Activated CD4-positive, alpha-beta T cell treated with anti-CD3 and anti-CD28 coated beads, Interleukin-10, Interleukin-2, amounts not matched to agents 100 ng/mL and 50 ng/mL, durations not matched to agents 16 hours and 8 hours (primary cell): ENCODE measurements around the gene BDH1.
"Not testable (repeated sequence)": the region's sequence is repeated elsewhere in the genome, so short reads cannot be mapped to it uniquely, and the experiment has no call there.

Source experiments
- DNase-seq: peaks from one replicate; pipeline ENCODE4 v3.0.0-alpha.2; 2020

Gene BDH1

GRCh38 chr3:197484204-197484901 is 71.4 kb downstream of the BDH1 start:
- no peak for DNase-seq

GRCh38 chr3:197482001-197482400 is 73.8 kb downstream of the BDH1 start:
- DNase-seq, result no peak

GRCh38 chr3:197480320-197480719 is 75.4 kb downstream of the BDH1 start:
- DNase-seq, result no peak

GRCh38 chr3:197478746-197479668 is 76.8 kb downstream of the BDH1 start:
- no peak for DNase-seq

GRCh38 chr3:197477816-197478215 is 78.0 kb downstream of the BDH1 start:
- DNase-seq, result not testable (repeated sequence)

GRCh38 chr3:197475997-197476525 is 79.7 kb downstream of the BDH1 start:
- no peak for DNase-seq

- no peak for DNase-seq
Measured at GRCh38 chr3:197475514-197475913, 80.3 kb downstream of the BDH1 start.

- DNase-seq, result no peak
Measured at GRCh38 chr3:197472151-197472550, 83.6 kb downstream of the BDH1 start.

- DNase-seq, result no peak
Measured at GRCh38 chr3:197471221-197472010, 84.4 kb downstream of the BDH1 start.

GRCh38 chr3:197468866-197469382 is 86.8 kb downstream of the BDH1 start:
- no peak for DNase-seq

- DNase-seq, result no peak
Measured at GRCh38 chr3:197468167-197468566, 87.6 kb downstream of the BDH1 start.

GRCh38 chr3:197466586-197467399 is 89.0 kb downstream of the BDH1 start:
- DNase-seq, result no peak

GRCh38 chr3:197465996-197466549 is 89.7 kb downstream of the BDH1 start:
- peak; percentile 35 for DNase-seq

- DNase-seq, result no peak
Measured at GRCh38 chr3:197465197-197465995, 90.4 kb downstream of the BDH1 start.

GRCh38 chr3:197464794-197465193 is 91.0 kb downstream of the BDH1 start:
- no peak for DNase-seq

GRCh38 chr3:197463279-197463678 is 92.5 kb downstream of the BDH1 start:
- no peak for DNase-seq

- DNase-seq, result no peak
Measured at GRCh38 chr3:197462808-197463207, 93.0 kb downstream of the BDH1 start.

- no peak for DNase-seq
Measured at GRCh38 chr3:197460639-197461038, 95.1 kb downstream of the BDH1 start.

GRCh38 chr3:197460002-197460401 is 95.8 kb downstream of the BDH1 start:
- no peak for DNase-seq
